PC-9 (cell line): ENCODE results near the gene BAIAP2L1.

ENCODE experiments used
- EZH2 ChIP-seq: fragments of 200-600 bp; sonication (generic); IDR thresholded peaks from 2 replicates; pipeline ENCODE4 v1.8.0; 2017; ENCODE audit warnings: antibody characterized with exemption, low read depth
- TF ChIP-seq, protein P1 (sequence below): fragments of 200-600 bp; sonication (generic); conservative IDR thresholded peaks from 2 replicates; pipeline ENCODE4 v1.6.1; 2017; ENCODE audit warnings: mixed run types, antibody characterized with exemption, mild to moderate bottlenecking, moderate library complexity

DNA sequence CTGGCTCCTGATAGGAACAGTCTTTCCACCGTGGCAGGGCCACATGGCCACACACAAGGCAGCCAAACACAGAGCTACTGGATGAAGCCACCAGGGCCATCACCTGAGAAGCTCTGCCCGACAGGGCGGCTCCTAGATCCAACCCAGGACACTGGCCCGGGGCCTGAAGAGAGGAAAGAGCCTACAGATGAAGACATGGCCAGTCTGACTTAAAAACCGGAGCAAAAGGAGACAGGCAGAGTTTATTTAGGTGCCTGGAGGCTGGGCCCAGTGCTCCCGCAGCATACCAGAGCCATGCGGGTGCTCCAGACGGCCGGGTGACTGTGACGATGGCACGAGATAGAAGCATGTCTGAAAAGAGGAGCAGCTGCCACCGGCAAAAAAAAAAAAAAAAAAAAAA lies 152.7 kb downstream of the BAIAP2L1 start:
- TF ChIP-seq, protein P1, sequence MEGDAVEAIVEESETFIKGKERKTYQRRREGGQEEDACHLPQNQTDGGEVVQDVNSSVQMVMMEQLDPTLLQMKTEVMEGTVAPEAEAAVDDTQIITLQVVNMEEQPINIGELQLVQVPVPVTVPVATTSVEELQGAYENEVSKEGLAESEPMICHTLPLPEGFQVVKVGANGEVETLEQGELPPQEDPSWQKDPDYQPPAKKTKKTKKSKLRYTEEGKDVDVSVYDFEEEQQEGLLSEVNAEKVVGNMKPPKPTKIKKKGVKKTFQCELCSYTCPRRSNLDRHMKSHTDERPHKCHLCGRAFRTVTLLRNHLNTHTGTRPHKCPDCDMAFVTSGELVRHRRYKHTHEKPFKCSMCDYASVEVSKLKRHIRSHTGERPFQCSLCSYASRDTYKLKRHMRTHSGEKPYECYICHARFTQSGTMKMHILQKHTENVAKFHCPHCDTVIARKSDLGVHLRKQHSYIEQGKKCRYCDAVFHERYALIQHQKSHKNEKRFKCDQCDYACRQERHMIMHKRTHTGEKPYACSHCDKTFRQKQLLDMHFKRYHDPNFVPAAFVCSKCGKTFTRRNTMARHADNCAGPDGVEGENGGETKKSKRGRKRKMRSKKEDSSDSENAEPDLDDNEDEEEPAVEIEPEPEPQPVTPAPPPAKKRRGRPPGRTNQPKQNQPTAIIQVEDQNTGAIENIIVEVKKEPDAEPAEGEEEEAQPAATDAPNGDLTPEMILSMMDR = no peak
- TF ChIP-seq EZH2 = no peak
